NOMO-1 (cell line): ENCODE data around the gene SURF2.

Experiments used
- DNase-seq, 2 experiments: peaks; one replicate each; lab custom pipeline; 2025; ENCODE audit not compliant: unreplicated experiment in 2 of 2; lab: John Stamatoyannopoulos, UW

Gene SURF2

DNA sequence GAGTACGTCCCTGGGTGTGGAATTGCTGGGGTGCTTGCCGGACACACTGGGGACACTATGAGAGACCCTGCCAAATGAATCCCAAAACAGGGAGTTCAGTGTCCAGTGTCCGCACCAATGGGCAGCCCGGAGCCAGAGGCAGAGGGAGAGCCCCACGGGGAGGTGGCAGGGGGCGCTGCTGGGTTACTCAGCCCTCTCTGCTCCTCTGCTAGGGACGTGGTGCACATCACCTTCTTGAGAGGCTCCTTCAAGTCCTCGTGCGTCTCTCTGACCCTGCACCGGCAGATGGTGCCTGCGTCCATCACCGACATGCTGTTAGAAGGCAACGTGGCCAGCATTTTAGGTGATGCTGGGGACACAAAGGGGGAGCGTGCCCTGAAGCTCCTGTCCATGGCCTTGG lies 40.6 kb downstream of the SURF2 start:
- DNase-seq = no peak

DNA sequence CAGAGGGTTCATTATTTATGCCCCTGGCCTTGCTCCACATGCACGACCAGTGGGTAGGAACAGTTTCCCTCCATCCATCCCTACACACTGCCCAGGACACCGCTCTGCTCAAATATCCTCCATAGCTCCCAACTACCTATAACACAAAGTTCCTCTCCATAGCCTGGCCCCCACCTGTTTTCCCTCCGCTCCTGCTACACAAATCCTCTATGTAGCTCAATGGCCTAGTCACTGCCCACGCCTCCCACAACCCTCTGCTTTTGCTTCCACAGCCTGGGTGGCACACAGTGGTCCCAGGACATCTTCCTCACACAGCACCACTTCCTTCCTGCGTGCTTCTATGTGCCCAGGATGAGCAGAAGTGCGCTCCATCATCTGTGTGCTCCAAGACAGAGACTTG lies 41.0 kb downstream of the SURF2 start:
- DNase-seq = no peak

GRCh38 chr9:133397895-133398294 lies 41.5 kb downstream of the SURF2 start:
- DNase-seq = no peak

GRCh38 chr9:133400292-133400691 lies 43.9 kb downstream of the SURF2 start:
- no peak for DNase-seq

DNA sequence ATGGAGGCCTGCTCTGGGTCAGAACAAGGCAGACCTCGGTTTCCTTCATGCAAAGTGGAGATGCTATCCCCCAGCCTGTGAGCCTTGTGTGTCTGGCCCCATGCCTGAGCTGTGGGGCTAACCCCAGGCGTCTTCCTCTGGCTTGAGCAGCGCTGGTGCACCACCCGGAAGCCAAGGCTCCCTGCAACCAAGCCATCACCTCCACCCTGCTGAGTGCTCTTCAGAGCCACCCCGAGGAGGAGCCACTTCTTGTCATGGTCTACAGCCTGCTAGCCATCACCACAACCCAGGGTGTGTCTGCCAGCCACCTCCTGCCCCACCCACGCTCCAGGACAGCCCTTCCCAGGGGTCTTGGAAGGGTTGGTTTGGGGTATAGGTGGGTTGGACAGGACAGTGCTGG lies 45.2 kb downstream of the SURF2 start:
- no peak for DNase-seq

DNA sequence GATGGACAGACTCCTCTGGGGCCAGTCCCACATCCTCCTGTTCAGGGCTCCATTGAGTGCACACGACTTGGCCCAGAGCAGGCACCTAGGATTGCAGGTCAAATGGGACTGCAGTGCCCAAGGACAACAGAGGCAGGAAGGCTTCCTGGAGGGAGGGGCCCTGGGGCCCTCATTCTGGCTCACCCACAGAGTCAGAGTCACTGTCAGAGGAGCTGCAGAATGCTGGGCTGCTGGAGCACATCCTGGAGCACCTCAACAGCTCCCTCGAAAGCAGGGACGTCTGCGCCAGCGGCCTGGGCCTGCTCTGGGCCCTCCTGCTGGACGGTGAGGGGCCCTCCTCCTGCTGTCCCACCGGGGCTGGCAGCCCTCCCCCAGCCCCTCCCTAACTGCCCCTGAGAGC lies 46.3 kb downstream of the SURF2 start:
- no peak for DNase-seq

- DNase-seq = no peak
Observed at GRCh38 chr9:133403766-133404453, 47.6 kb downstream of the SURF2 start.

GRCh38 chr9:133404454-133405002 lies 48.2 kb downstream of the SURF2 start:
- DNase-seq = no peak

DNA sequence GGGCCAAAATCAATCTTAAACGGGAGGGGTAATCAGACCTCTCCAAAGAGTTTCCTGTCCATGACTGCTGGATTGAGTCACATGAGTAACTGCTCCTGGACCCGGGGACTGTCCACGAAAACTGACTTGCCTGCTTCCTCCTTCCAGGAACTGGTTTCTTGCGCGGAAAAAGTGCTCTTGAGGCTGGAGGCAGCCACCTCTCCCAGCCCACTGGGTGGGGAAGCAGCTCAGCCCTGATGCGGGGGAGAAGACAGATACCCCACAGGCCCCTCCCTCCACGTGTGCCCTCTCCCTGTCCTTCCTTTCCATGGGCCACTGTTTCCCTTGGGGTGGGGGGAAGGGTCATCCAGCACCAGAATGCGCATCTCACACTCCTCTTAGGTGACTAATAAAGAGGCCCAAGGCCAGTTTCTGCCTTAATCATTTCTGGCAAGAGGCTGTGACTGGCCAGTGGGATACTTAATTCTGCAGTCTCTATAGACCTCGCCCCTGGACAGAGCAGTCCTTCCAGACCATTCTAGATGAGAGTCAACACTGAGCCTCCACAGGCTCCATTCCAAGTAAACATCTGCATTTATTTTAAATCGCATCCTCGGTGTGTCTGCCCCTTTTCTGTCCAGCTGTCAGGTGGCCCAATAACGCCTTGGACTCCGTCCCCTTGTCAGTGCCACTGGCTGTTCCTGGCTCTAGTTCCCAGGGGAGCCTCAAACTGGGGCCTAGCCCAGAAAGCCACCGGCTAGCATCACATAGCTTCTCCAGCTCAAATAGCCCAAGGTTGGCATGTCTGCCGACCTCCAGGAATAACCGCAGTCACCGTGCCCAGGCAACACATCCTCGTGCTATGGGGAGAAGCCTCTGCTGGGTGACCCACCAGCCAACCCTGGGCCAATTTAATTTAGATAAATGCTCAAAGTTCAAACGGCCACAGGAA lies 49.4 kb downstream of the SURF2 start:
- no peak for DNase-seq

GRCh38 chr9:133406480-133407307 lies 50.3 kb downstream of the SURF2 start:
- DNase-seq = peak; percentile 47 to 51

DNA sequence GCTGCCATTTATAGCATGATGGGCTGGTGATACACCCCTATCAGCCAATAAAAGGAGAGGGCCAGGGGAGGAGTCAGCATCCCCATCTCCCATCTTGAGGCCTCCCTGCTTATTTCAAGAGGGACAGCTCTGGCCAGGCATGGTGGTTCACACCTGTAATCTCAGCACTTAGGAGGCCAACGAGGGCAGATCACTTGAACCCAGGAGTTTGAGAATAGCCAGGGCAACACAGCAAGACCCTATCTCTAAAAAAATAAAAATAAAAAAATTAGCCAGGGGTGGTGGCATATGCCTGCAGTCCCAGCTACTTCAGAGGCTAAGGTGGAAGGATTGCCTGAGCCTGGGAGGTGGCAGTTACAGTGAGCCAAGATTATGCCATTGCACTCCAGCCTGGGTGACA lies 51.7 kb downstream of the SURF2 start:
- DNase-seq = no peak
